Colonic mucosa (tissue), 4 donors: ENCODE measurements around the gene ATG3. TPM values are rescaled to one million over a fixed set of nuclear protein-coding genes. Genes with fewer than 3 reads are reported as not detected.
"Not testable (repeated sequence)": the region's sequence is repeated elsewhere in the genome, so short reads cannot be mapped to it uniquely, and the experiment has no call there.

Experiments
- DNase-seq: peaks from one replicate; pipeline ENCODE4 v3.0.0-alpha.2; 2020
- H3K27ac ChIP-seq: fragments of 200-600 bp; one replicate; pipeline ENCODE4 v1.8.0; 2021
- H3K27me3 ChIP-seq: fragments of 200-600 bp; one replicate; pipeline ENCODE4 v1.8.0; 2021
- H3K36me3 ChIP-seq: fragments of 200-600 bp; one replicate; pipeline ENCODE4 v1.8.0; 2021
- H3K4me1 ChIP-seq: fragments of 200-600 bp; one replicate; pipeline ENCODE4 v1.8.0; 2021; ENCODE audit warnings: mild to moderate bottlenecking
- H3K4me3 ChIP-seq: fragments of 200-600 bp; one replicate; pipeline ENCODE4 v1.8.0; 2021
- H3K9ac ChIP-seq, 2 donors: one replicate each; pipeline ENCODE4 v1.7.0; 2013; ENCODE audit warnings: control low read depth in 2 of 2, low read depth in 2 of 2, low read length in 2 of 2
- H3K9me3 ChIP-seq: fragments of 200-600 bp; one replicate; pipeline ENCODE4 v1.8.0; 2021
- CTCF ChIP-seq: fragments of 200-600 bp; IDR thresholded peaks from one replicate; pipeline ENCODE4 v1.8.0; 2022; ENCODE audit warnings: antibody characterized with exemption, mild to moderate bottlenecking
- intact Hi-C: fragments of 100-400 bp; cut with DNase I; formaldehyde crosslinking; loops from one replicate; pipeline ENCODE4 v1.14.1; 2022
- total RNA-seq, 2 donors: library from RNA; stranded (reverse); fragmentation: NEBNext Ultra II Directional in 1 of 2; extraction: Animal tissue kit (Norgen Biotek cat#: 25700) in 1 of 2; gene quantifications; one replicate each; pipeline ENCODE4 v1.2.1, GENCODE V29; 2021
- donor health status: healthy.
- donor health status: DM: no; HTN: no; CAD: no.
- donor health status: DM: no; HTN: no; CAD: no.

ATG3 gene
- total RNA-seq, 2 donors from 2014 or later: 59.1 to 79.9 TPM

GRCh38 chr3:112497897-112498548 lies 63.7 kb downstream of the ATG3 start:
- TF ChIP-seq CTCF: no peak
- H3K9ac ChIP-seq: no peak overlapping the region
- H3K4me1 ChIP-seq: no peaks in the 10 kb centered on the region
- no peaks in the 10 kb centered on the region for H3K9me3 ChIP-seq
- no peak for DNase-seq
- no peak overlapping the region for H3K4me3 ChIP-seq
- no peaks in the 10 kb centered on the region for H3K36me3 ChIP-seq
- no peak overlapping the region for H3K27ac ChIP-seq
- intact Hi-C loops: no loop called here
- no peaks in the 10 kb centered on the region for H3K27me3 ChIP-seq

DNA sequence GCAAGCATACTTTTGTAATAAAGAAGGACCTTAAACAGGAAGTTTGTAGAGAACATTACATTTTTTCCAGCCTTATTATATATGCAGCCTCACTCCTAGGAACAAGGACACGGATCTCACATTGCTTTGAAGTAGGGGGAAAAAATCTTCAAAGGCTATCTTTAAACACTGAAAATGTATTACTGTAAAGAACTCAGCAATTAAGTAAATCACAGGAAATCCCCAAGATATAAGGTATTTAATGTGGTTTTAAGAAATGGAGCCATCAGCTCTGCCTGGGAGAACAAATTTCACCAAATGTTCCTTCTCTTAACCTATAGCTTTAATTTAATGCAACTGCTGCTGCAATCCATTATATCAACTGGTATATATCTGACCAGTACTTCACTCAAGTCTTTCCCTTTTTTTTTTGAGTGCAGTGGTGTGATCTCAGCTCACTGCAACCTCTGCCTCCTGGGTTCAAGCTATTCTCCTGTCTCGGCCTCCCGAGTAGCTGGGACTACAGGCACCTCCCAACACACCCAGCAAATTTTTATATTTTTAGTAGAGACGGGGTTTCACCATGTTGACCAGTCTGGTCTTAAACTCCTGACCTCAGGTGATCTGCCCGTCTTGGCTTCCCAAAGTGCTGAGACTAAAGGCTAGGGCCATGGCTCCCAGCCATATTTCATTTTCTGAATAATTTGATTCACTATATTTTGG lies 65.2 kb downstream of the ATG3 start:
- H3K4me3 ChIP-seq: no peak overlapping the region
- TF ChIP-seq CTCF: no peak

GRCh38 chr3:112494448-112494767 lies 67.4 kb downstream of the ATG3 start:
- DNase-seq, H3K27me3 ChIP-seq, H3K9ac ChIP-seq, H3K9me3 ChIP-seq, H3K4me3 ChIP-seq, H3K4me1 ChIP-seq, H3K36me3 ChIP-seq, H3K27ac ChIP-seq, intact Hi-C loops: not testable (repeated sequence)

More for the DNA sequence above, 65.2 kb downstream of the ATG3 start:
- H3K27me3 ChIP-seq: no peaks in the 10 kb centered on the region
- DNase-seq: no peak
- intact Hi-C loops: no loop called here
- H3K36me3 ChIP-seq: no peaks in the 10 kb centered on the region
- no peaks in the 10 kb centered on the region for H3K9me3 ChIP-seq
- no peaks in the 10 kb centered on the region for H3K4me1 ChIP-seq
- no peak overlapping the region for H3K9ac ChIP-seq
- H3K27ac ChIP-seq: no peak overlapping the region

- intact Hi-C loops: no loop called here
- no peak overlapping the region for H3K27ac ChIP-seq
- H3K9me3 ChIP-seq: no peaks in the 10 kb centered on the region
- H3K4me1 ChIP-seq: no peaks in the 10 kb centered on the region
- no peak for DNase-seq
- H3K27me3 ChIP-seq: no peaks in the 10 kb centered on the region
- no peak overlapping the region for H3K4me3 ChIP-seq
- H3K36me3 ChIP-seq: no peaks in the 10 kb centered on the region
- TF ChIP-seq CTCF: no peak
- H3K9ac ChIP-seq: no peak overlapping the region
Measured at GRCh38 chr3:112492124-112492523, 69.6 kb downstream of the ATG3 start.

DNA sequence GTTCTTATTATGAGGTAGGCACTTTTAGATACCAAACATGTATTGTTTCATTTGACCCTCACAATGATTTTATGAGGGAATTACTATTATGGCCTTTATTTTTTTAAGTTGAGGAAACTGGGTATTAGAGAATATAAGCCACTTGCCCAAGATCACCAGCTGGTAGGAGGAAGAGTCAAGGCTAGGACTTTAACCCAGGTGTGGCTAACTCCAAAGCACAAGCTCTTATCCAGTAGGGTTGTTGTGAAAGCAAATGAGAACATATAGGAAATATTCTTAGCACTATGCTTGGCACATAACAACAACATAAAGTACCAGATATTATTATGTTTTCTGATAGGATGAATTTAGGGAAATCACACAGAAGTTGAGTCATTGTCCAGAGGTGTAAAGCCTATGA lies 70.4 kb downstream of the ATG3 start:
- no peak overlapping the region for H3K27ac ChIP-seq
- H3K9ac ChIP-seq: no peak overlapping the region
- H3K4me3 ChIP-seq: no peak overlapping the region
- no peaks in the 10 kb centered on the region for H3K27me3 ChIP-seq
- no peaks in the 10 kb centered on the region for H3K4me1 ChIP-seq
- intact Hi-C loops: no loop called here
- DNase-seq: no peak
- H3K9me3 ChIP-seq: no peaks in the 10 kb centered on the region
- no peaks in the 10 kb centered on the region for H3K36me3 ChIP-seq
- TF ChIP-seq CTCF: no peak
